GM12878 (cell line): Measurements from ENCODE around the gene ATP2C2. TPM values are rescaled to one million over a fixed set of nuclear protein-coding genes. Genes with fewer than 3 reads are reported as not detected.

Source experiments
- ATAC-seq: fragments of 200-7000 bp; cut with Tn5 transposase; 3 replicates; pipeline ENCODE4 v1.9.1; 2020; ENCODE audit warnings: mild to moderate bottlenecking, moderate library complexity
- BruUV-seq: library from RNA; stranded (reverse); fragments of 400-500 nt; replicated peaks from 2 replicates; lab custom pipeline; 2021; lab: Mats Ljungman, UMichigan
- CTCF ChIA-PET: fragments of 300-600 bp; sonication (Branson Sonifier 250); formaldehyde crosslinking; extraction: SDS; loops from one replicate; lab custom pipeline; 2021; ENCODE audit warnings: inconsistent platforms; lab: Yijun Ruan, JAX
- POLR2A ChIA-PET: fragments of 350-600 bp; formaldehyde crosslinking; extraction: SDS; loops from one replicate; lab custom pipeline; 2021; ENCODE audit warnings: inconsistent platforms; lab: Charles Lee
- RAD21 ChIA-PET: fragments of 300-600 bp; sonication (Branson Sonifier 250); formaldehyde crosslinking; loops from one replicate; lab custom pipeline; 2023; ENCODE audit warnings: antibody characterized with exemption; ENCODE audit not compliant: unreplicated experiment; lab: Charles Lee
- SMC1A ChIA-PET: fragments of 300-600 bp; sonication (Branson Sonifier 250); formaldehyde crosslinking; loops from one replicate; lab custom pipeline; 2023; ENCODE audit not compliant: unreplicated experiment, uncharacterized antibody; lab: Charles Lee
- DNase-seq: peaks from one replicate; pipeline ENCODE4 v3.0.0-alpha.2; 2011; ENCODE audit warnings: low read depth, low spot score
- FAIRE-seq: peaks from 3 replicates; lab custom pipeline; 2011; peaks lifted over from hg19 to GRCh38; lab: Jason Lieb, UNC
- H2AFZ ChIP-seq: 2 replicates; pipeline ENCODE4 v1.6.0; 2011; ENCODE audit warnings: low read depth, low read length, control low read depth; ENCODE audit not compliant: control insufficient read depth
- H3K27ac ChIP-seq: 2 replicates; pipeline ENCODE4 v1.5.1; 2011; ENCODE audit warnings: control low read depth; ENCODE audit not compliant: control insufficient read depth, insufficient read depth
- H3K27me3 ChIP-seq, 2 experiments: replicated peaks in 1 of 2; 2 replicates each; pipeline versions ENCODE4 v1.6.0 to v1.6.1; 2011; ENCODE audit warnings: low read length in 1 of 2; ENCODE audit not compliant: control insufficient read depth in 2 of 2, insufficient read depth in 2 of 2
- H3K36me3 ChIP-seq, 2 experiments: 2 replicates each; pipeline ENCODE4 v1.5.1; 2011; ENCODE audit warnings: low read length in 1 of 2; ENCODE audit not compliant: control insufficient read depth in 2 of 2, insufficient read depth in 2 of 2
- H3K4me1 ChIP-seq: 2 replicates; pipeline ENCODE4 v1.6.1; 2011; ENCODE audit warnings: mild to moderate bottlenecking, low read length, moderate library complexity, mixed read lengths; ENCODE audit not compliant: control insufficient read depth, insufficient read depth
- H3K4me2 ChIP-seq: 2 replicates; pipeline ENCODE4 v1.6.0; 2011; ENCODE audit warnings: control low read depth; ENCODE audit not compliant: control insufficient read depth, insufficient read depth
- H3K4me3 ChIP-seq: fragments of 200-600 bp; sonication (generic); 2 replicates; pipeline ENCODE4 v1.5.1; 2016
- H3K79me2 ChIP-seq: 2 replicates; pipeline ENCODE4 v1.6.0; 2011; ENCODE audit warnings: low read length; ENCODE audit not compliant: control insufficient read depth, insufficient read depth
- H3K9ac ChIP-seq: 2 replicates; pipeline ENCODE4 v1.8.0; 2011; ENCODE audit warnings: low read length, control low read depth, mixed read lengths; ENCODE audit not compliant: control insufficient read depth, insufficient read depth
- H3K9me3 ChIP-seq: replicated peaks from 3 replicates; pipeline ENCODE4 v1.5.1; 2011; ENCODE audit warnings: mild to moderate bottlenecking, low read length; ENCODE audit not compliant: control insufficient read depth, insufficient read depth
- H4K20me1 ChIP-seq: 2 replicates; pipeline ENCODE4 v1.6.0; 2011; ENCODE audit not compliant: control insufficient read depth, insufficient read depth
- ATF2 ChIP-seq: IDR thresholded peaks from 2 replicates; pipeline ENCODE4 v1.6.1; 2012; ENCODE audit warnings: low read length, inconsistent platforms
- ATF3 ChIP-seq: IDR thresholded peaks from 2 replicates; pipeline ENCODE4 v1.6.1; 2011; ENCODE audit warnings: low read depth, mild to moderate bottlenecking, low read length, moderate library complexity, borderline replicate concordance; ENCODE audit errors: extremely low read depth
- BCL11A ChIP-seq: IDR thresholded peaks from 2 replicates; pipeline ENCODE4 v1.6.1; 2011; ENCODE audit warnings: low read depth, low read length
- EGR1 ChIP-seq, 2 experiments: IDR thresholded peaks; 1 replicate in 1 of 2; 2 replicates in 1 of 2; pipeline ENCODE4 v1.6.1; 2011 to 2012; ENCODE audit warnings: low read depth in 2 of 2, low read length in 2 of 2, borderline replicate concordance in 1 of 2, mild to moderate bottlenecking in 1 of 2, moderate library complexity in 1 of 2
- EZH2 ChIP-seq: IDR thresholded peaks from 2 replicates; pipeline ENCODE4 v1.6.1; 2012; ENCODE audit warnings: low read depth, mild to moderate bottlenecking, control low read depth, inconsistent platforms, low read length, borderline replicate concordance; ENCODE audit not compliant: control insufficient read depth
- KDM1A ChIP-seq: fragments of 200-600 bp; sonication (generic); IDR thresholded peaks from 2 replicates; pipeline ENCODE4 v1.6.1; 2016; ENCODE audit warnings: borderline replicate concordance
- MYC ChIP-seq: IDR thresholded peaks from 2 replicates; pipeline ENCODE4 v1.6.1; 2011; ENCODE audit warnings: mild to moderate bottlenecking, low read length, moderate library complexity, inconsistent platforms; ENCODE audit not compliant: insufficient read depth, insufficient replicate concordance, insufficient read length, severe bottlenecking
- ZBTB4 ChIP-seq: fragments of 450-650 bp; formaldehyde crosslinking; IDR thresholded peaks from 2 replicates; pipeline ENCODE4 v1.4.0; 2022; ENCODE audit warnings: mild to moderate bottlenecking, moderate library complexity
- WGBS: methylation state at CpG from one replicate; pipeline ENCODE4 v1.1.6; 2016; ENCODE audit warnings: low lambda C conversion rate; ENCODE audit not compliant: insufficient replicate concordance, insufficient coverage; ENCODE audit errors: missing lambda C conversion rate; 5-methylcytosine and 5-hydroxymethylcytosine counted together
- in situ Hi-C: fragments of 300-500 bp; cut with MboI; formaldehyde crosslinking; loops from 9 replicates; pipeline ENCODE4 v1.14.3; 2018; ENCODE audit warnings: mixed read lengths
- intact Hi-C: fragments of 100-400 bp; cut with micrococcal nuclease; formaldehyde crosslinking; loops from one replicate; pipeline ENCODE4 v1.14.2; 2022; ENCODE audit not compliant: unreplicated experiment
- polyA plus RNA-seq, 11 experiments: library from polyadenylated mRNA; depleted of rRNA in 4 of 11; unstranded in 6 of 11; stranded (reverse) in 5 of 11; fragments of >200 nt; fragmentation: Nextera tagmentation in 4 of 11; fragmentation: Illumina TruSeq in 1 of 11; extraction: Ambion mirVana in 4 of 11; extraction: Trizol in 1 of 11; gene quantifications; 1 replicate in 1 of 11; 2 replicates in 10 of 11; pipeline versions ENCODE4 v1.2.1 to v1.2.3, GENCODE V29; 2011 to 2016; ENCODE audit warnings: inconsistent platforms in 2 of 11, missing spikeins in 2 of 11, low read depth in 1 of 11
- total RNA-seq, 4 experiments: library from RNA; depleted of rRNA in 3 of 4; stranded (reverse); fragments of >200 nt in 3 of 4; fragmentation: Illumina TruSeq in 1 of 4; extraction: Trizol in 1 of 4; gene quantifications; 2 replicates each; pipeline versions ENCODE4 v1.2.1 to v1.2.3, GENCODE V29; 2013 to 2021
- TF ChIP-seq, protein P1 (sequence below): fragments of 450-650 bp; IDR thresholded peaks from 2 replicates; pipeline ENCODE4 v1.6.1; 2016; ENCODE audit warnings: mild to moderate bottlenecking, moderate library complexity, borderline replicate concordance
- TF ChIP-seq, protein P2 (sequence below): fragments of 450-650 bp; IDR thresholded peaks from 2 replicates; pipeline ENCODE4 v1.6.1; 2017; ENCODE audit warnings: mild to moderate bottlenecking, low read depth, inconsistent platforms; ENCODE audit not compliant: poor library complexity, severe bottlenecking

Gene ATP2C2
- total and polyA plus RNA-seq, 10 of the 15 experiments (the other 5 are each of a cell fraction or from before 2014, with no cell fraction given): 0.05 to 0.19 TPM; not detected in 8

DNA sequence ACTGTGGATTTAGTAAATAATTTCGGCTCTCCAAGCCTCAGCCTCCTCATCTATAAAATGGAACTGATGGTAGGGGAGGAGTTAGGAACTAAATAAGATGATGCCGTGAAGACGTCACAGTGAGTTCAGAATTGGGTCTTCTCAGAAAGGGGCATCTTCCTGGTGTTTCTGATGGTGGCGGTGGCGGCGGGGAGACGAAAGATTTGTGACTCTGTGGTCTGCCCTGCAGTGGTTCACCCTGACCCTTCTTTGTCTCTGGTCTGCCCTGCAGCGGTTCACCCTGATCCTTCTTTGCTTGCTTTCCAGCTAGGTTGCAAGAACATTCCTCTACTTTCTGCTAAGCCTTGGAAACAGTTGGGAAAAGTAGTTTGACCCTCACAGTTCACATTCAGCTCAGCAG is 39.3 kb upstream of the ATP2C2 start:
- TF ChIP-seq EGR1 (IDR thresholded peaks at IDR 0.05; ENCODE audit: borderline replicate concordance in 1 of 2, low read depth in 2 of 2, low read length in 2 of 2): no peak
- TF ChIP-seq, protein P1, sequence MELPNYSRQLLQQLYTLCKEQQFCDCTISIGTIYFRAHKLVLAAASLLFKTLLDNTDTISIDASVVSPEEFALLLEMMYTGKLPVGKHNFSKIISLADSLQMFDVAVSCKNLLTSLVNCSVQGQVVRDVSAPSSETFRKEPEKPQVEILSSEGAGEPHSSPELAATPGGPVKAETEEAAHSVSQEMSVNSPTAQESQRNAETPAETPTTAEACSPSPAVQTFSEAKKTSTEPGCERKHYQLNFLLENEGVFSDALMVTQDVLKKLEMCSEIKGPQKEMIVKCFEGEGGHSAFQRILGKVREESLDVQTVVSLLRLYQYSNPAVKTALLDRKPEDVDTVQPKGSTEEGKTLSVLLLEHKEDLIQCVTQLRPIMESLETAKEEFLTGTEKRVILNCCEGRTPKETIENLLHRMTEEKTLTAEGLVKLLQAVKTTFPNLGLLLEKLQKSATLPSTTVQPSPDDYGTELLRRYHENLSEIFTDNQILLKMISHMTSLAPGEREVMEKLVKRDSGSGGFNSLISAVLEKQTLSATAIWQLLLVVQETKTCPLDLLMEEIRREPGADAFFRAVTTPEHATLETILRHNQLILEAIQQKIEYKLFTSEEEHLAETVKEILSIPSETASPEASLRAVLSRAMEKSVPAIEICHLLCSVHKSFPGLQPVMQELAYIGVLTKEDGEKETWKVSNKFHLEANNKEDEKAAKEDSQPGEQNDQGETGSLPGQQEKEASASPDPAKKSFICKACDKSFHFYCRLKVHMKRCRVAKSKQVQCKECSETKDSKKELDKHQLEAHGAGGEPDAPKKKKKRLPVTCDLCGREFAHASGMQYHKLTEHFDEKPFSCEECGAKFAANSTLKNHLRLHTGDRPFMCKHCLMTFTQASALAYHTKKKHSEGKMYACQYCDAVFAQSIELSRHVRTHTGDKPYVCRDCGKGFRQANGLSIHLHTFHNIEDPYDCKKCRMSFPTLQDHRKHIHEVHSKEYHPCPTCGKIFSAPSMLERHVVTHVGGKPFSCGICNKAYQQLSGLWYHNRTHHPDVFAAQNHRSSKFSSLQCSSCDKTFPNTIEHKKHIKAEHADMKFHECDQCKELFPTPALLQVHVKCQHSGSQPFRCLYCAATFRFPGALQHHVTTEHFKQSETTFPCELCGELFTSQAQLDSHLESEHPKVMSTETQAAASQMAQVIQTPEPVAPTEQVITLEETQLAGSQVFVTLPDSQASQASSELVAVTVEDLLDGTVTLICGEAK: no peak
- no peak for TF ChIP-seq ATF2
- TF ChIP-seq KDM1A: no peak
- TF ChIP-seq, protein P2, sequence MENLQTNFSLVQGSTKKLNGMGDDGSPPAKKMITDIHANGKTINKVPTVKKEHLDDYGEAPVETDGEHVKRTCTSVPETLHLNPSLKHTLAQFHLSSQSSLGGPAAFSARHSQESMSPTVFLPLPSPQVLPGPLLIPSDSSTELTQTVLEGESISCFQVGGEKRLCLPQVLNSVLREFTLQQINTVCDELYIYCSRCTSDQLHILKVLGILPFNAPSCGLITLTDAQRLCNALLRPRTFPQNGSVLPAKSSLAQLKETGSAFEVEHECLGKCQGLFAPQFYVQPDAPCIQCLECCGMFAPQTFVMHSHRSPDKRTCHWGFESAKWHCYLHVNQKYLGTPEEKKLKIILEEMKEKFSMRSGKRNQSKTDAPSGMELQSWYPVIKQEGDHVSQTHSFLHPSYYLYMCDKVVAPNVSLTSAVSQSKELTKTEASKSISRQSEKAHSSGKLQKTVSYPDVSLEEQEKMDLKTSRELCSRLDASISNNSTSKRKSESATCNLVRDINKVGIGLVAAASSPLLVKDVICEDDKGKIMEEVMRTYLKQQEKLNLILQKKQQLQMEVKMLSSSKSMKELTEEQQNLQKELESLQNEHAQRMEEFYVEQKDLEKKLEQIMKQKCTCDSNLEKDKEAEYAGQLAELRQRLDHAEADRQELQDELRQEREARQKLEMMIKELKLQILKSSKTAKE: no peak
- TF ChIP-seq EZH2: no peak
- no peak for TF ChIP-seq ATF3
- TF ChIP-seq BCL11A: no peak
- no peak for TF ChIP-seq MYC
- no peak for TF ChIP-seq ZBTB4 (CRISPR knock-in tag)
- DNase-seq (no peak), ATAC-seq (no peak), FAIRE-seq (no peak)
- Histone ChIP-seq H3K27me3 (peaks cover 0 to 2% of the 10 kb centered on the region in 2 experiments; a peak in 1 of 4 replicates), H3K79me2 (no peaks in the 10 kb centered on the region), H3K9me3 (no peaks in the 10 kb centered on the region), H3K4me2 (no peak overlapping the region), H3K36me3 (no peaks in the 10 kb centered on the region), H2AFZ (no peak overlapping the region), H4K20me1 (no peaks in the 10 kb centered on the region), H3K9ac (no peak overlapping the region), H3K4me3 (no peak overlapping the region), H3K4me1 (no peaks in the 10 kb centered on the region), H3K27ac (no peak overlapping the region)
- intact Hi-C loops (no loop called here), in situ Hi-C loops (no loop called here)
- ChIA-PET RAD21 (no interaction called here), CTCF (interaction anchor here (0.6 kb wide), 1 partner anchor 84 kb away, joined by 3 read pairs; no protein-coding TSS in a partner anchor), SMC1A (no interaction called here), POLR2A (no interaction called here)
- BruUV-seq: no TSS peak
- WGBS: 49% methylated on average over 8 of the region's 8 CpGs
